Measurements from ENCODE around the gene RFNG.

Gene RFNG

DNA sequence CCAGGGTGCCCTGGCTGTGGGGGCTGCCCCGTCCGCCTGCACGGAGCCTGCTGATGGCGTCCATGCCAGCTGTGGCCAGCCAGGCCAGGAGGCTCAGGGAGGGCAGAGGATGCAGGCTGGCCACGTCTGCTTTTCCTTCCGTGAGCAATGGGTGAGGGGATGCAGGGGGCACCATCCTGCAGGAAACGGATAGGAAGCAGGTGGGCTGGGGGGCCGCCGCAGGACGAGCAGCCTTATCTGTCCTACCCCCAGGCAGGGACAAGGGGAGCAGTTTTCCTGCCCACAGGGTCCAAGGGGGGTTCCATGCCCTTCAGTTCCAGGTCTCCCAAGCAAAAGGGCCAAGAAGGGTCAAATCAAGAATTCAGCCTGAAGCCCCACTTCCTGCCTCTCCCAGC is 7.2 kb upstream of the RFNG start:
- no peak for DNase-seq (ENCODE audit: low read depth in 3 of 3, low spot score in 1 of 3)

DNA sequence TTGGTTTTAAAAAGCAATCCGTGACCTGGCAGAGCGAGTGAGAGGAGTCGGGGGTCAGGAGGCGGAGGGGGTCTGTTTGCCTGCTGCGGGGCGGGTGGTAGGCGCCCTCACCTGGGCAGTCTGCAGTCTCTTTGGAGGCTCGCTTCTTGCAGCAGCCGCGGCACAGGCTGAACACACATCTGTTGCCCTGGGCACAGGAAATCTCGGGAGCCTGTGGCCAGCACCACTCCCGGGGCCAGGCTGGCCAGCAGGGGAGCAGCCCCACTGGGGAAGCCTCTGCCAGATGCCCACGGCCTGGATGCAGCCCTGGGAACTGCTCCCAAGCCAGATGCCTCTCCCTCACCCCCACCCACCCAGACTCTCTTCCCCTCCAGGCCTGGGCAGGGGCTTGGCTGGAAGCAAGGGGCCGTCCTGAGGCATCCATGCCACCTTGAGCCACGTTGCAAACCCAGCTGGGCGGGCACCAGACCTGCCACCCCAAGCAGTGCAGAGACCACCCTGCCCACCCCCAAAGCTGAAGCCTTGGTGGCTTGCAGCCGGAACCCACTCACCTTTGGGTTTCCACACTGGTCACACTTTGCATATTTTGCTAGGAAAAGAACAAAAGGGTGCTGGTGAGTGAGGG is 6.7 kb upstream of the RFNG start:
- no peak for DNase-seq (ENCODE audit: low read depth in 3 of 3, low spot score in 1 of 3)

DNA sequence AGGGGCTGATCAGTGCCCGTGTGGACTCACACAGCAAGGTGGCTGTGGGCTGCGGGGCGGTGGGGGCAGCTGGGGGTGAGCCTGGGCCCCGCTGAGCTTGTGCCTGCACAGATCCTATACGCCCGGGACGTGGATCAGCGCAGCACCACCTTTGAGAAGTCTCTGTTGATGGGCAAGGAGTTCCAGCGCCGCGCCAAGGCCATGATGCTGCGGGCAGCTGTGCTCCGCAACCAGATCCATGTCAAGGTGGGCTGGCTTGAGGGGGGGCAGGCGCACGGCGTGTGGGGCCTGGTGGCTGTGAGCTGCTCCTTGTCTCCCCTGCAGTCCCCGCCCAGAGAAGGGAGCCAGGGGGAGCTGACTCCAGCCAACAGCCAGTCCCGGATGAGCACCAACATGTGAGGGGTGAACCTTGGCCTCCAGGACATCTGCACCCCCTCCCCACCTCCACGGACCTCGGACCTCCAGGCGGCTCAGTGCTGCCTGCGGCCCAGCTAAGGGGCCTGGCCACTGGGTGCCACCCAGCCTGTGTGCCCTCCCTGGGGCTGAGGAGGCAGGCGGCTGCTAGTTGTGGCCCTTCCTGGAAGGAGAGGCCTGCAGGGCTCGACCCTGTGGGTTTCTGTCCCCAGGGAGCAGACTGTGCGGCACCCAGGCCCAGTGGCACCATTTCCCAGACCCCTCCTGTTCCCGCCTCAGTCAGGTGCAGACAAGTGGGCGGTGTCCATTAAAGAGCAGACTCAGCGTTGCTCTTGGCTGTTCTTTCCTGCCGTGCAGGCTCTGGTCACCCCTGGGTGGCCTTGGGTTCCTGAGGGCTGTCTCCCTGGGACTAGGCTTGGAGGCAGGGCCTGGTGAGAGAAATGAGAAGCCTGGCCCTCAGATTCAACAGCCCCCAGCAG is 5.4 kb upstream of the RFNG start:
- no peak for DNase-seq (ENCODE audit: low read depth in 3 of 3, low spot score in 1 of 3)

DNA sequence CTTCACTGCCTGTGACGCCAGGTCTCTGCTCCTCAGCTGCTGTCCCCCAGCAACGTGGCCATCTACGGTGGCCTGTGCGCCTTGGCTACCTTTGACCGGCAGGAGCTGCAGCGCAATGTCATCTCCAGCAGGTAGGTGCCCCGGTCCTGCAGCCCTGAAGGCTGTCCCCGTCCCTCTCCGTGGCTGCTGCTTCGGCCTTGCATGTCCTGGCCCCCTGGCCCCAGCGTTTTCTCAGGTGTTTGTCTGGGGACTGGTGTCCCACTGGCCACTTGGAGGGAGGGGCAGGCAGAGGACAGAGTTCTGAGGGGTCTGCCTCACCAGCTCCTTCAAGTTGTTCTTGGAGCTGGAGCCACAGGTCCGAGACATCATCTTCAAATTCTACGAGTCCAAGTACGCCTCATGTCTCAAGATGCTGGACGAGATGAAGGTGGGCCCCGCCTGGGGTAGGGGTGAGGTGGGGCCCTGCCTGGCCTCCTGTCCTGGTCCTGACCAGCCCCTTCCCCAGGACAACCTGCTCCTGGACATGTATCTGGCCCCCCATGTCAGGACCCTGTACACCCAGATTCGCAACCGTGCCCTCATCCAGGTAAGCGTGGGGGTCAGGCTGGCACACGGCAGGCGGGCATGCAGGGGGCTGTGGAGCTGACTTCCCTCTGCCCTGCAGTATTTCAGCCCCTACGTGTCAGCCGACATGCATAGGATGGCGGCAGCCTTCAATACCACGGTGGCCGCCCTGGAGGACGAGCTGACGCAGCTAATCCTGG is 4.5 kb upstream of the RFNG start:
- no peak for DNase-seq (ENCODE audit: low read depth in 3 of 3, low spot score in 1 of 3)

DNA sequence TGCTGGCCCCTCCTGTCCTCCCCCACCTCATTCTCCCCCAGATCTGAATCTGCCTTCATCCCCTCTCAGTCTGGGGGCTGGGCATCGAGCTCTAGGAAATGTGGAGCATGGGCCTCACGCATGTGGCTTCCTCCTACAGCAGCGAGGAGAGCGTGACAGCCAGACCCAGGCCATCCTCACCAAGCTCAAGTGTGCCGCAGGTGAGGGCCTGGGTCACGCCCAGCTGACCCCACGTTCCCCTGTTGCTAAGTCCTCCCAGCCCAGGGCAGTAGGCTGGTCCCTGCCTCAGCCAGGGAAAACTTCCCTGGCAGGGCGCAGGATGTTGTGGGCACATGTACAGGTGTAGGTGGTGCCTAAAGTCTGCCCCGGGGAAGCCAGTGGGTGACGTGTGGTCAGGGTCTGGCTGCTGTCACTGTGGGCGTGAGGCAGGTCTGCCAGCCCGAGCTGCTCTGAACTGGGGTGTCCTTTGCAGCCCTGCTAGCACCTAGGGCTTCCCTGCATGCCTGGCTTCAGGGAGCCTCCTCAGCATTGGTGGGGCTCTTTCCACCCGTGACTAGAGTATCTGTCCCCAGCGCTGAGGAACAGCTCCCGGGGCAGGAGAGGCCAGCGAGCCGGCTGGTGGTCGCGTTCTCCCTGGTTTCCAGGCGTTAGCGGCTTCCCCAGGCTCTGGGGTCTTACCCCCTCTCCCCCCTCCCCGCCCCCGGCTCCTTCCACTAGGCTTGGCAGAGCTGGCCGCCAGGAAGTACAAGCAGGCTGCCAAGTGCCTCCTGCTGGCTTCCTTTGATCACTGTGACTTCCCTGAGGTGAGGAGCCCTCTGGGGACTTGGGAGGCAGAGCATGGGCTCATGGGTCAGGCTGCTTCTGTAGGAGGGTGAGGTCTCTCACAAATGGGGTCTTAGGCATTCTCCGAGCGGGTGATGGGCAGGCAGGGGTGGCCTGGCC is 3.7 kb upstream of the RFNG start:
- no peak for DNase-seq (ENCODE audit: low read depth in 3 of 3, low spot score in 1 of 3)

DNA sequence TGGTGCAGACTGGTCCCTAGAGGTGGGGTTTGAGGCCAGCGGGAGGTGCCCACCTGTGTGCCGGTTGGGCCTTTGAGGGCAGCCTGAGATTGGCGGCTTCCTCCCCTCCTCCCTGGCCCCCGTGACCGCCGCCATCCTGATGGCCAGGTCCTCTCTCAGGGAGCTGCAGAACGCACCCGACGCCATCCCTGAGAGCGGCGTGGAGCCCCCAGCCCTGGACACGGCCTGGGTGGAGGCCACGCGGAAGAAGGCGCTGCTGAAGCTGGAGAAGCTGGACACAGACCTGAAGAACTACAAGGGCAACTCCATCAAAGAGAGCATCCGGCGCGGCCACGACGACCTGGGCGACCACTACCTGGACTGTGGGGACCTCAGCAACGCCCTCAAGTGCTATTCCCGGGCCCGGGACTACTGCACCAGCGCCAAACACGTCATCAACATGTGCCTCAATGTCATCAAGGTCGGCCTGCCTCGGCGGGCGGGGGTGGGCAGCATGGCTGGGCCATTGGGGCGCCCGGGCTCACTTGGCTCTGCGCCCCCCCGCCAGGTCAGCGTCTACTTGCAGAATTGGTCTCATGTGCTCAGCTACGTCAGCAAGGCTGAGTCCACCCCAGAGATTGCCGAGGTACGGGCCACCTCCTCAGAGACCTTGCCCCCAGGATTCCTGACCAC is 2.9 kb upstream of the RFNG start:
- no peak for DNase-seq (ENCODE audit: low read depth in 3 of 3, low spot score in 1 of 3)

DNA sequence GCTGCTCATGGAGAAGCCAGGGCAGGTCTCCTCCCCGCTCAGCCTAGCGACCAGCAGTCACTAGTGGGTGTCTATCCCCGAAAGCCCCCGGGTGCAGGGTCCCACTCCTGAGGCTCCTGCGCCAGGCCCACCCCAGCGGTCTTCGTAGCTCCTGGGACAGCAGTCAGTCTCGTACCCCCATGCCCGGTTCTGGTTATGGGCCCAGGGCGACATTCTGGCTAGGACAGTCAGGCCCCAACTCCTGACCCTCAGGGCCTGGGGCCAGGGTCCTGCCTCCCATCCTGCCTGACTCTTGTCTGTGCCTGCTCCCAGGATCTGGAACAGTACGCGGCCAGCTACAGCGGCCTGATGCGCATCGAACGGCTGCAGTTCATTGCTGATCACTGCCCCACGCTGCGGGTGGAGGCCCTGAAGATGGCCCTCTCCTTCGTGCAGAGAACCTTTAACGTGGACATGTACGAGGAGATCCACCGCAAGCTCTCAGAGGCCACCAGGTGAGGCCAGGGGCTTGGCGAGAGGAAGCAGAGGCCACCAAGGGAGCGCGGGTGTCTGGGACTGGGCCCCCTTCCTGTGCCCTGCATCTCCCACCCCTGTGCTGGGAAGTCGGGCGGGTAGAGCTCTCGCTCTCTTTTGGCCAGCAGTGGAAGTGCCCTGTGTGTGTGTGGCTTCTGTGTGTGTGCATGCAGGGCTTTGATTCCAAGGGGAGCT is 2.1 kb upstream of the RFNG start:
- no peak for DNase-seq (ENCODE audit: low read depth in 3 of 3, low spot score in 1 of 3)

DNA sequence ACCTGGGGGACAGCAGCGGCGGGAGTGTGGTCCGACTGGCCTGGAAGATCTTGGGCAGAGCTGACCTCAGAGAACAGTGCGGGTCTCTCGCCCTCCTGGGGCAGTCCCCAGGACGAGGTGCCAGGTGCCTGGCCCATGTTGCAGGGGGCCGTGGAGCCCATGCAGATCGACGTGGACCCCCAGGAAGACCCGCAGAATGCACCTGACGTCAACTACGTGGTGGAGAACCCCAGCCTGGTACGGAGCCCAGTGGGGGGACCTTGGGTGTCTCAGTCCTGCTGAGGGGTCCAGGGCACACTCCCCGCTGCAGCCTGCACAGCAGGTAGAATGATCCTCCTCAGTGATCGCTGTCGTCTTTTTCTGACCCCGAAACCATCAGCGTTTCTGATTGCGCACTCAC is 1.5 kb upstream of the RFNG start:
- DNase-seq (ENCODE audit: low read depth in 3 of 3, low spot score in 1 of 3), result no peak

DNA sequence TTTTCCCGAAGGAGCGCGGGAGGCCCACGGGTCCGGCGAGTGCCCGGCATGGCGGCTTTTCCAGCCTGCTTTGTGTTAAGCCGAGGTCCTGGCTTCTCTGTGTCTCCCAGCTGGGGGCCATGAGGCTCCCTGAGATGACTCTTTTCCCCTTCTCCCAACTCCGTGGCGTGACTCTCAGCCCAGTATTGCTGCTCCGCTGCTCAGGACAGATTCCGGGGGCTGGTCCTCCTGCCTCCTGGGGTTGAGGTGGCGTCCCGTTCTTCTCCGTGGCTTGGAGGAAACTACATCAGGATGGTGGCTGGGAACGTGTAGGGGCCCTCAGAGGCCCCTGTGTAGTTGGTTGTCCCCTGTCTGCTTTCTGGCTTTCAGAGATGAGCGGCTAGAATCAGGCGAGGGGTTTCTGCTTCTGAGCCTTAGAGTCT is 1.0 kb upstream of the RFNG start:
- DNase-seq (ENCODE audit: low read depth in 3 of 3, low spot score in 1 of 3), result no peak

DNA sequence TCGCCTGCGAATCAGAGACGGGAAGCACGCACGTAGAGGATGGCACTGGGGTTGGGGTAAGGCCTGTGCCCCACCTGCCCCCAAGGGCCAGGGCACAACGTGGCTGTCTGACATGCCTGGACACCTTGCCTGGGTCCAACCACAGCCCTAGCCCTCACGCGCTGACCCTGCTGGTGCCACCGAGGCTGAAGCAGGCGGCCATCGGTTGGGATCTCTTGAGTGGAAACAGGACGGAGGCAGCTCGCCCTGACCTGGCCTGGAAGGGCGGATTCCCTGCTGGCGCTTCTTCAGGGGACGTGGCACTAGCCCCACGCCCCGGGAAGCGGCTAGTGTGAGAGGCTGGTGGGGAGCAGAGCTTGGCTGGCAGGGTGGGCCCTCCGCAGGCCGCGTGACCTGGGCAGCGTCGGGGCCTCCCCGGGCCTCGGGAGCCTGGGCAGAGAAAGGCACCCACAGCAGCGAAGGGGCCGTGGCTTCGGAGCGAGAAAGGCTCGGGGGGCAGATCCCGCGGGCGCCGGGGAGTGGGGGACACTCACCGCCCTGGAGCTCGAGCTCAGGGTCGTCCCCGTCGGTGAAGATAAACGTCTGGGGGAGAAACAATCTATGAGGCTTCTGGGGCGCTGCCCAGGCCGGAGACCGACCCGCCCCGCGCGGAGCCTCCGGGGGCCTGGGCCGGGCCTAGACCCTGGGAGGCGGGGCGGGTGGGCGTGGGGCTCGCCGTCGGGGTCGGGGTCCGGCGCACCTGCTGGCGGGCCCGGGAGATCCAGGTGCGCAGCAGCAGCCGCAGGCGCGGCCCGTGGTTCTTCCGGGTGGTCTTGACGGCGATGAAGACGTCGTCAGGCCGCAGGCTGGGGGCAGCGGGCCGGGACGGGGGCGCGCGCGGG is 610 bp downstream of the RFNG start:
- no peak for DNase-seq (ENCODE audit: low read depth in 3 of 3, low spot score in 1 of 3)

DNA sequence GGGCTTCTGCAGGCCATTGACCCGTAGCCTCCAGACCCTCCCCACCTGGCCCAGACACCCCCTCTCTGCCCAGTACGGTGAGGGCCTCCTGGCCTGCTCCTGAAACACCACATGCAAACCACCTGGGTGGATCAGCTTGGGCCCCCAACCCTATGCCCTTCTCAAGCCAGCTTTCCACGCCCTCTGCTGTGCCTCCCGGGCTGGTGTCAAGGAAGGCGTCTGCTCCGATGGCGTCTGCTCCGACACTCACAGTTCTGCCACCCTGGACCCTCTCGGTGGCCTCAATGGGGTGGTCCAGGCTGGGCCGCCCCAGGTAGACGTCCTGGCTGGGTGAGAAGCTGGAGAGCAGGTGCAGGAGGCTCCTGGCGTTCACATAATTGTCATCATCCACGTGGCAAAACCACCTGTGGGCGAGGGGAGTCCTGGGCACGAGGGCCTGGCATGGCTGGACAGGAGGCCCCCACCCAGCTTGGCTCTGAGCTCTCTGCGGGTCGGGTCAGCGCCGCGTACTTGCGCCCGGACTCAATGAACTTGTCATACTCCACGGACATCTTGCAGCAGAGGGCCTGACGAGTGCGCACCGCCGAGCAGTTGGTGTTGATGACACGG is 1.4 kb downstream of the RFNG start:
- no peak for DNase-seq (ENCODE audit: low read depth in 3 of 3, low spot score in 1 of 3)

DNA sequence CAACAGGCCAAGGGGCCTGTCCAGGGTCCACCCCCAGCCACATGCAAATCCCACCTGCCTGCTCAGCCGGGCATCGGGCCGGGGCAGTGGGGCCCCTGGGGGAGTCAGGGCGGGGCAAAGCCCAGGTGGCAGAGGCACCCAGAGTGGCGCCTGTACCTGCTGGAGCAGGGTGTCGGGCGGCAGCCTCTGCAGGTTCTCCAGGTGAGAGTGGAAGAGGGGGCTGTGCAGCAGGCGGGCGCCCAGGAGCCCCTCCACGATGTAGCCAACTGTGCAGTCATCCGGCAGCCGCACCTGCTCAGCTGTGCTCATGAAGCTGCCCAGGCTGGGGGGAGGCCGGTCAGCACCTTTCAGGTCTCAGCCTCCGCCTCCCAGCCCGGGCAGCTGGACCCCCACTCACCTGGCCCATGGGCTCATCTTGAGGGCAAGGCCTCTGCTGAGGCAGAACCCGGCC is 2.1 kb downstream of the RFNG start:
- DNase-seq (ENCODE audit: low read depth in 3 of 3, low spot score in 1 of 3), result no peak

DNA sequence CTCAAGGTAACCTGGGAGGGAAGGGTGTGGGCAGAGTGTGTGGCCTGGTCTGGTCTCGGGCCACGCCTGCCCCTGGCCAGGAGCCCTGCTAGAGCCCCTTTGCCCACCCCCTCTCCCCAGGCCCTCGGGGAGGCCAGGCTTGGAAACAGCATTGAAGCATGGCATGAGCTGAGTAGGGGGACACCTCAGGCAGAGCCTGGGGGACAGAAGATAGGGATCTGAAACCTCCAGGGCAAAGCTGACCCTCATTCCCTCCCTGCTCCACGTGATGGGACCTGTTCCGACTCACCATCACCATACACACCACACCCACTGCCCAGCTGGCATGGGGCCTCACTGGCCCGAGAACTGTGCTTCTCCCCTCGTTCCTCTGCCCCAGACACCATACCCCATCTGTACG is 2.5 kb downstream of the RFNG start:
- DNase-seq (ENCODE audit: low read depth in 3 of 3, low spot score in 1 of 3), result no peak

DNA sequence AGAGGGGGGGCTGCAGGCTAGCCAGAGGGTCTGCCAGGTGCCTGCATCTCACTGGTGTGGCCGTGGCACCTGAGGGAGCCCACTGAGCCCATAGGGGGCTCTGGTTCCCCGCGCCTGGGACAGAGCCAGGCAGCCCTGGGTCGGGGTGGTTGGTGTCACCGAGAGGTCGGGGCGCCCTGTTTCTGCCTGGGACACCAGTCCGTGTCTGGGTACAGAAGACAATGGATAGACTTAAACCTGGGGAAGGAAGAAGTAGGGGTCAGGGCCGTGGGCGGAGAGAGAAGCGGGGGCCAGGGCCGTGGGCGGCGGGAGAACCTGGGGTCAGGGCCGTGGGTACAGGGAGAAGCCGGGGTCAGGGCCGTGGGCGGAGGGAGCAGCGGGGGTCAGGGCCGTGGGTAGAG is 3.0 kb downstream of the RFNG start:
- DNase-seq (ENCODE audit: low read depth in 3 of 3, low spot score in 1 of 3), result no peak

DNA sequence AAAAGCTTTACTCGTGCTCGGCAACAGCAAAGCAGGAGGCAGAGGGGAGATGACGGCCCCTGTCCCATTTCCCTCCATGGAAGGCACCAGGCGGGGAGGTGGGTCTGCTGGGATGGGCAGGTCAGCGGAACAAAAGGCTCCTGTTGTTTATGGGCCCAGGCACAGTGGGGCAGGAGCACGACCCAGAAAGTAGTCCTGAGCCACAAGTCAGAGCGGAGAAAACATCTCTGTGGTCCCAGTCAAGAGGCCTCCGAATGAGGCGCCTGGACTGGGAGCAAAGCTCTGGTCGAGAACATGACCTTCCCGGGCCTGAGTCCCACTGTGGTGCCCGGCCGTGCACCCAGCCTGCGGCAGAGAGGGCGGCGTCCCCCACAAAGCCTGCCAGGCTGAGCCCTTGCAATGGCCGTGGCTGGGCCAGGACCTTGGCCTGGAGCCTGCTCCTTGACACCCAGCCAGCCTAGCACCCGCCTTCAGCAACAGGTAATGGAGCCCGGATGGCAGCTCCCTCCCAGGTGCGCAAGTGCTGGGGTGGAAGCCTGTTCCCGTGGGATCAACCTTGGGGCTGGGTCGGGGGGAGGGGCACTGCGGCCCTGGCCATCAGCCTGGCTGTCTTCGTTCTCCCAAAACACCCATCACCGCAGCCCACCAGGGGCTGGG is 3.6 kb downstream of the RFNG start:
- DNase-seq (ENCODE audit: low read depth in 3 of 3, low spot score in 1 of 3), result no peak

DNA sequence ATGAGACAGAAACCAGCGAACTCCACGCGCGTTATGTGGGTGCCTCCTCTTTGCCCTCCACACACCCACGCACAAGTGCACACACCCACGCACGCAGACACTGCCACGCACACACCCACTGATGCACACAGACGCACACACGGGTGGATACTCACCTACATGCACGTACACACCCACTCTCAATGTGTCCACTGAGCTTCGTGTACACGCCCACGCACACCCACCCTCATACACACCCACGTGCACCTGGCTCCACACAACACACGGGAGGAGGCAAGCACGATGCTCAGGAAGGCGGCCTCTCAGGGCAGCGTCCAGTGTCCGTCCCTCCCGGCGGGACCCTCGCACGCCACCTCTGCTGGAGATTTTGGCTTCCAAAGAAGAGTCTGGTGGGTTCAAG is 4.2 kb downstream of the RFNG start:
- no peak for DNase-seq (ENCODE audit: low read depth in 3 of 3, low spot score in 1 of 3)

DNA sequence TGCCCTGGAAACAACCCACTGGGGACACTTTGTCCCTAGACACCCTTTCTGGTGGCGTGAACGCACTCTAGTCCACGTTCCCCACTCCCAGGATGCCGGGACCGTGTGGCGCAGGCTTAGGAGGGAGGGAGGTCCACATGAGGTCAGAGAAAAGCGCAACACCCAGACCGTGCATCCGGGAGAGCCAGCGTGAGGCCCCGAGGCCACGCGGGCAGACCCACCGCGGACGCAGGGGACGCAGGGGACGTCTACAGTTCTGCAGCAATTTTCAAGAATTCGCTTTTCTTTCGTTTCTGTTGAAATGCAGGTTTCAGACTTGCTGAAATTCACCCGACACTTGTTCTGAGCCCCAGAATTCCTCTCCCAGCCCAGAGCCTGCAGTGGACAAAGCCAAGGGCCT is 4.7 kb downstream of the RFNG start:
- DNase-seq (ENCODE audit: low read depth in 3 of 3, low spot score in 1 of 3), result no peak
